ENCODE measurements around the gene CDC14C.
A peak's percentile ranks its signal among the peaks of the same experiment; 100 is the strongest.
"Not testable (repeated sequence)": the region's sequence is repeated elsewhere in the genome, so short reads cannot be mapped to it uniquely, and the experiment has no call there.

The CDC14C gene

DNA sequence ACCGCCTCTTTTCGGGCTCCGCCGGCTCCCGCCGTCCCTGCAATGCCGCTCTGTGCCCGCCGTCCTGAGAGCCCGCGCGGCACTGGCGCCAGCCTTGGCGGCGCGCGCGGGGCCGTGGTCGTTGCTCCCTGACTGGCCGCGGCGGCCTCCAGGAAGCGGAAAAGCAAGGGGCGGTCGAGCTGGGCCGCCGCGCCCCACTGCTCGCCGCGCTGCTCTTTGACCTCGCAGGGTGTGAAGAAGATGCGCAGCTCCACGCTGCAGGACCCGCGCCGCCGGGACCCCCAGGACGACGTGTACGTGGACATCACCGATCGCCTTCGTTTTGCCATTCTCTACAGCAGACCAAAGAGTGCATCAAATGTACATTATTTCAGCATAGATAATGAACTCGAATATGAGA is at the start of gene CDC14C:
Gene CDC14C (plus strand): TSS at position 115 of the 400 bp plus-strand sequence. CDS start 126 bp downstream, at position 241.
- DNase-seq = no peak

DNA sequence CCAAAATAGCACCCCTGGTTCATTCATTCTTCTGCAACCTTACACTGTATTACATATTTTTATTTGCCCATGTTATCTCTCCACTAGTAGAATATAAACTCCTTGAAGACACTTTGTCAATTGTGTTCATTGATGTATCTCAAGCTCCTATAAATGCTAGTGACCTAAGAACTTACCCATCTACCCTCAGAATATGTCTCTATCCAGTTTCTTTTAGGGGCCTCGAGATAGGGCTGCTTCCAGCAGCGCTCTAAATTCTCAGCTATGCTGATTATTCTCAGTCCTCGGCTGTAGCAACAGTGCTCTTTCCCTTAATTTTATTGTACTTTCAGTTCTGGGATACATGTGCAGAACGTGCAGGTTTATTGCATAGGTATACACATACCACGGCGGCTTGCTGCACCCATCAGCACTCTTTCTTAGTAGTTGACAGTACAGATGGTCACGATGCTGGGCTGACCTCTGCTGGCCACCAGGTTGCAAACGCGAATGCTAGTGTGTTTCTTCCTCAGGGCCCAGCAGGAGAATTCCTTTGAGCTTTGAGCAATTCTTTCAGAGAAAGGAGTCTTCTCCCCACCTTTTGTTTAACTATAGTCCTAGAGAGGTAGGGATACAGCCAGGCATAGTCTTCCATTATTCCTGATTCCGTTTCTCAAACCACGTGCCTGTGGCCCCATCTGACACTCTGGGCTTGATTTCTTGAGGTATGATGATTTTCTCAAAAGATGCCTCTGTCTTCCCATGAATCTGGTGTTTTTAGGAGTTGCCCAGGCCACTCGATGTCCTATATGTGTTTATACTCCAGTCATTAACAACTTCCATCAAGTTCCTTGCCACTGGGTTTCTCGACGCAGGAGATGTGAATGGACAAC is 49.1 kb upstream of the CDC14C start:
- DNase-seq = peak; percentile 56

GRCh38 chr7:48876087-48876486 is 48.3 kb upstream of the CDC14C start:
- DNase-seq = no peak

DNA sequence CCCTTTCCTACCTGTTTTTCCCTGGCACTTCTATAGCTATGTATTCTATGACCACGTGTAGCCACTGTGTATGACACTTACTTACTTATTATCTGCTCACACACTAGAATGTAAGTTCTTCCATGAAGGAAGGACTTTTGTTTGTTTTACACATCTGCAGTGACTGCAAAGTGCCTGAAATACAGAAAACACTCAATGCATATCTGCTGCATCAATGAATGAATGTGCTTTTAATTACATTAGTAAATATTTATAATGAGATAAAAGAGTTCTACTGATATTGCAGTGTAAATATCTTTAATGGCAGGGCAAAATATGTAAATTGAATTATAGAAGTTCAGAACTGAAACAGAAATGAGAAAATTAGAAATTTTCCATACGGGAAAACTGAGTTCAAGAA is 43.5 kb upstream of the CDC14C start:
- no peak for DNase-seq

DNA sequence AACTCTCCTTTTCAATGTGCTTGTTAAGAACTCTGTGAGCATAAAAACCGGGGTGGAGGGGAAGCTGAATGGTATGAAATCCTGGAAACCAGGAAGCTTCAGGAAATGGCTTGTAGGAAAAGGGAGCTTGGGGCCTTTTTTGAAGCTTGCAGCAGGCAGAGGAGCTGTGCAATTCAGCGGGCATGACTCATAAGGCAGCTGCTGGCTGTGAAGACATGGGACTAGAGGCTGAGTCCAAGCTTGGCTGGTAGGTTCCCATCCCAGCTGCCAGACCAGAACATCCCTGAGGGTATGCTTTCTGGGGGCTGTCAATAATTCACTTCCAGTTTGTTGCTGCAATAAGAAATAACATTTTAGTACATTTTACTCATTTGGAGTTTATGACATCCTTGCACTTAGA is 36.8 kb upstream of the CDC14C start:
- DNase-seq = no peak

DNA sequence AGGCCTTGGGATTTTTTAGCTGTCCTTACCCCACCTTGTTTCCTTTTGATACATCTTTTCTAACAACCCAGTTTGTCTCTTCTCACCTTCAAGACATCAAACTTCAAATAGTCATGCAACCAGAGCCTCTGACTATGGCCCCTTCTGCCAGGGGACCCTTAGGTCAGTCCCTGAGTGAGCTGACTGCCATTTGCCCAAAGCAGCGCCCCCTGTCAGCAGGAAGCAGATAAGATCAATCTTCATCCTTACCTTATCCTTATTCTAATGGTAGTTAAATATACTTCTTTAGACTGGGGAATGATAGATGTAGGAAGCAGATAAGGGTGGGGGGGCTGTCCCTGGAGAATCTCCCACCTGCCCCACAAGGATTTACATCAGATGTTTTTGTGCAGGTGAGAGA is 29.8 kb upstream of the CDC14C start:
- DNase-seq = no peak

GRCh38 chr7:48899932-48900331 is 24.4 kb upstream of the CDC14C start:
- no peak for DNase-seq

GRCh38 chr7:48901966-48902365 is 22.4 kb upstream of the CDC14C start:
- DNase-seq = no peak

- DNase-seq = no peak
Measured at GRCh38 chr7:48904975-48905374, 19.4 kb upstream of the CDC14C start.

DNA sequence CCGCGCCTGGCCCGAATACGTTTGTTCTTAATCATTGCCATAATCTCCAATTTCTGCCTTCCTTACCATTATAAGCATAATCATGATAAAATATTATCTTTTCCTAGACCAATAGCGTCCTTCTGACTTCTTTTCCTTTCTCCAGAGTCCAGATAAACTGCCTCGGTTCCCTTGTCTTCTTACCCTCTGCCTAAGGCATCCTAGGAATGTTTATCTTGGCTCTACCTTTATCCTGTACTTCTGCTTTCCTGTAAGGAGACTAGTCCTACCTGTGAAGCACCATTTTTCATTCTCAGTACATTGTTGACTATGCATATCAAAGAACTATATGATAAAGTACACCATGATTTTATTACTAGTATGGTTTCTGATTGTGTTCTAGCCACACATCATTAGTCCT is 18.7 kb upstream of the CDC14C start:
- not testable (repeated sequence) for DNase-seq

- DNase-seq = not testable (repeated sequence)
Measured at GRCh38 chr7:48909887-48910286, 14.5 kb upstream of the CDC14C start.

- no peak for DNase-seq
Measured at GRCh38 chr7:48931481-48931880, 7.1 kb downstream of the CDC14C start.

DNA sequence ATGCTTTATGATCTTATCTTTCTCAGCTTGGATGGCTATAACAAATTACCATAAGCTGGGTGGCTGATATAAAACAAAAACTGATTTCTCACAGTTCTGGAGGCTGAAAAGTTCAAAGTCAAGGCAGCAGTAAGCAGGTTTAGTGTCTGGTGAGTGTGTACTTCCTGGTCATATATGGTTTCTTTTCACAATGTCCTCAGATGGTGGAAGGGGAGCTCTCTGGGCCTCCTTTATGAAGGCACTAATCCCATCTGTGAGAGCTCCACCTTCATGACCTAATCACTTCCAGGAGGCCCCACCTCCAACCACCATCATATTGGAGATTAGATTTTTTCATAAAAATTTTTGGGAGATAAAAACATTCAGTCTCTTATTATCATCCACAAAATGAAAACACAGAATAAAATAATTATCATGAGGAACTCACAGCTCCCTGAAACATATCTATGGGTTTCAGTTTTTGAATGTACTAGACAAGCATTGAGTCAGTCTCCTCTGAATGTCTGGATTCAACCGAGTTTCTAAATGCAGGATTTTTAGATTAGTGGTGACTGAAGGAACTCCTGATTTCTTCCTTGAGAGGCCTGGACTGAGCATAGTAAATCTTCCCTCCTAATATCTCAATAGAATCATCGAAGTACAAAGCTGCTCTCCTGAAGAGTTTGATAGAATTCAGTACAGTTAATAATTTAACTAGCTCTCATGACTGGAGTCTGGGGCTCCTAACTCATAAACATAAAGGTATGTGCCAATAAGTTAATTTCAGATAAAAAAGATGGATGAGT is 8.0 kb downstream of the CDC14C start:
- DNase-seq = no peak

DNA sequence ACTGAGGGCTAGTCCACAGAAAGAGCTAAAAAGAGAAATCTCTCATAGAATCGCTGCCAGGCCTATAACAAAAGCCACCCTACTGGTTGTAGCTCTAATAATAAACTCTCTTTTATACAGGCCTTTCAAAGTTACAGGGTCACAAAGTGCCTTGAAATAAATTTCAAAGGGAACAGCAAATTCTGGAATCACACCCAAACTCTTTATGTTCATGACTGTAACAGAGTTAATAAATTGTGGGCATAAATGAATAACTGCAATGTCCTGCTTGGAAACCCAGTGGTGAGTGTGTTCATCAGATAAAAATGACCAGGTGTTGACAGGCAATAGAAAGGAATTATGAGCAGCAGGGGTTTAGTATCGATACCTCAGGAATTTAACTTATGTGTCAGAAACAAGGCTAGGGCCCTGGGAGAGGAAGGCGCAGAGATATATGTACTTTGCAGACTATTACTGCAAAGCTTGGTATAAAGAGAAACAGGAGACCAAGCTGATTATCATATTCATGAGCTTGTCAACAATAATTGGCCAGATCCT is 9.3 kb downstream of the CDC14C start:
- no peak for DNase-seq

- DNase-seq = no peak
Measured at GRCh38 chr7:48938539-48939295, 14.4 kb downstream of the CDC14C start.

GRCh38 chr7:48943279-48943990 is 19.1 kb downstream of the CDC14C start:
- no peak for DNase-seq

DNA sequence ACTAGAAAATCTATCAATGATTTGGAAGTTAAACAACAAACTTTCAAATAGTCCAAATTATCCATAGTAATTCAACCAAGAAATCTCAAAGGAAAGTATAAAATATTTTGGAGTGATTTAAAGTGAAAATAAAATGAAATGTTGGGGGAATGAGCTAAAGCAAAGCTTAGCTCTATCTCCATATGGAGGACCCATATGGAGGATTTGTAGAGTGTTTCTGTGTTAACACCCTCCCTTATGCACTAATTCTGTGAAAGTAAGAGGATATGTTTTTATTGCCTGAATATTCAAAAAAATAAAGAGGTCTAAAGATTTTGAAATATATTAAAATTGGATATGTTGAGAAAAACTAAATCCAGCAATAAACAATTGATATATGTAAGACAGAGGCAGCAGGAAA is 31.6 kb downstream of the CDC14C start:
- no peak for DNase-seq

GRCh38 chr7:48959676-48960075 is 35.3 kb downstream of the CDC14C start:
- no peak for DNase-seq

- no peak for DNase-seq
Measured at GRCh38 chr7:48962821-48963505, 38.6 kb downstream of the CDC14C start.

DNA sequence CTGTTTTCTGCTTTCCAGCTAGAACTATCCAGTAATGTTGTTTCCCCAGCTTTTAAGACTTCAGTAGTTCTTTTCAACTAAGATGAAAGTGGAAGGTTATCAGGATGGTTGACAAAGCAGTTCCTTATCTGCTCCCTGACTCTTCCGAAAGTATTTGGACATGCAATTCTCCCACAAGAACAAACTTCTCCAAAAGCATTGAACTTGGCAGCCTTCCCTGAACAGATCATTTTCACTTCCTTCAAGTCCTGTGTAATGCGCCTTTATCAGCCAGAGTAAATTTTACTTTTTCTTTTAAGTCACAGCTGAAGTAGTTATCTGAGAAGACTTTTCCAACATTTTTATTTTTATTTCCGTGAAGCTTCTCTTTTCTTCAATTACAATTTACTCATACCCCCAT is 39.7 kb downstream of the CDC14C start:
- DNase-seq = peak; percentile 30

- DNase-seq = no peak
Measured at GRCh38 chr7:48971173-48971572, 46.8 kb downstream of the CDC14C start.

DNA sequence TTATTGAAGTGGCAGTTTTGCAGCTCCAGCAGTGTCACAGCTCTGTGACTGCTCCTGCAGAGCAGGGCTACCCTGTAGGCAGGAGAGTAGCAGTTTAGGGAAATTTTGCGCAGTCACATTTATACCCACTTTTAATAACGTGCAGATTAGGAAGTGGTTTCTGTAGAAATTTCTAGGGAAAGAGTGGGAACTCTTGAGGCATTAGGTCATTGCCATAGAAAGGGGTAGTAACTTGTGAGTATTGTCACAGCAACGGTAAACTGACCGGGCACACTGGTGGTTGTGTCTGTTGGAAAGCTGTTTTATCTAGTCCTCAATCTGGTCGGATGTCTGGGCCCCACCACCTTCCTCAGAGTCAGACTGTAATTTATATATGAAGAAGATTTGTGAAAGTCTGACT is 51.9 kb downstream of the CDC14C start:
- no peak for DNase-seq

Data from hematopoietic multipotent progenitor cell treated with erythropoietin and hydrocortisone succinate and interleukin-3 and kit ligand, for 4 days (in vitro differentiated cells).